ENCODE results near the gene AKT3.
"Not testable (repeated sequence)": the region's sequence is repeated elsewhere in the genome, so short reads cannot be mapped to it uniquely, and the experiment has no call there.

Gene AKT3

GRCh38 chr1:243680860-243681259, 169.2 kb downstream of the AKT3 start:
- H3K4me3 Mint-ChIP-seq, result no peak overlapping the region
- DNase-seq, result no peak
- no peaks in the 10 kb centered on the region for H3K27me3 Mint-ChIP-seq (ENCODE audit: low read depth, poor library complexity)
- H3K27ac Mint-ChIP-seq, result no peak overlapping the region
- H3K4me1 Mint-ChIP-seq, result no peaks in the 10 kb centered on the region
- TF ChIP-seq CTCF (IDR thresholded peaks at IDR 0.05), result no peak
- peaks cover 23% of the 10 kb centered on the region for H3K36me3 Mint-ChIP-seq (ENCODE audit: low read depth)
- H3K9me3 Mint-ChIP-seq, result no peaks in the 10 kb centered on the region

- no peak for TF ChIP-seq CTCF (IDR thresholded peaks at IDR 0.05)
- H3K36me3 Mint-ChIP-seq (ENCODE audit: low read depth), result peaks cover 9% of the 10 kb centered on the region
- no peak for DNase-seq
- H3K4me1 Mint-ChIP-seq, result no peaks in the 10 kb centered on the region
- no peaks in the 10 kb centered on the region for H3K9me3 Mint-ChIP-seq
- no peak overlapping the region for H3K4me3 Mint-ChIP-seq
- H3K27me3 Mint-ChIP-seq (ENCODE audit: low read depth, poor library complexity), result no peaks in the 10 kb centered on the region
- H3K27ac Mint-ChIP-seq, result no peak overlapping the region
Observed at GRCh38 chr1:243672539-243673074, 177.4 kb downstream of the AKT3 start.

GRCh38 chr1:243667591-243667990, 182.5 kb downstream of the AKT3 start:
- H3K4me1 Mint-ChIP-seq, result peaks cover 5% of the 10 kb centered on the region
- no peaks in the 10 kb centered on the region for H3K27me3 Mint-ChIP-seq (ENCODE audit: low read depth, poor library complexity)
- peaks cover 37% of the 10 kb centered on the region for H3K36me3 Mint-ChIP-seq (ENCODE audit: low read depth)
- H3K4me3 Mint-ChIP-seq, result no peak overlapping the region
- DNase-seq, result no peak
- H3K9me3 Mint-ChIP-seq, result no peaks in the 10 kb centered on the region
- no peak for TF ChIP-seq CTCF (IDR thresholded peaks at IDR 0.05)
- H3K27ac Mint-ChIP-seq, result peak overlapping the region; percentile 31

GRCh38 chr1:243667133-243667532, 182.9 kb downstream of the AKT3 start:
- Mint-ChIP-seq H3K27me3 (ENCODE audit: low read depth, poor library complexity) (no peaks in the 10 kb centered on the region), H3K4me3 (no peak overlapping the region), H3K27ac (peak overlapping the region; percentile 4), H3K36me3 (ENCODE audit: low read depth) (peaks cover 37% of the 10 kb centered on the region), H3K4me1 (peaks cover 5% of the 10 kb centered on the region), H3K9me3 (no peaks in the 10 kb centered on the region)
- DNase-seq, result no peak
- no peak for TF ChIP-seq CTCF (IDR thresholded peaks at IDR 0.05)

- H3K27me3 Mint-ChIP-seq (ENCODE audit: low read depth, poor library complexity), result no peaks in the 10 kb centered on the region
- H3K27ac Mint-ChIP-seq, result no peak overlapping the region
- no peak for DNase-seq
- no peak overlapping the region for H3K4me3 Mint-ChIP-seq
- peaks cover 5% of the 10 kb centered on the region for H3K4me1 Mint-ChIP-seq
- peaks cover 14% of the 10 kb centered on the region for H3K9me3 Mint-ChIP-seq
- peaks cover 47% of the 10 kb centered on the region for H3K36me3 Mint-ChIP-seq (ENCODE audit: low read depth)
- no peak for TF ChIP-seq CTCF (IDR thresholded peaks at IDR 0.05)
Observed at GRCh38 chr1:243663651-243664050, 186.4 kb downstream of the AKT3 start.

- not testable (repeated sequence) for DNase-seq; H3K4me3 Mint-ChIP-seq; H3K27me3 Mint-ChIP-seq (ENCODE audit: low read depth, poor library complexity); H3K27ac Mint-ChIP-seq; H3K4me1 Mint-ChIP-seq
- peaks cover 14% of the 10 kb centered on the region for H3K9me3 Mint-ChIP-seq
- H3K36me3 Mint-ChIP-seq (ENCODE audit: low read depth), result peaks cover 60% of the 10 kb centered on the region
Observed at GRCh38 chr1:243662169-243662568, 187.9 kb downstream of the AKT3 start.
